GM12892 (cell line): Measurements from ENCODE around the gene NDUFC2.
"Not testable (repeated sequence)": the region's sequence is repeated elsewhere in the genome, so short reads cannot be mapped to it uniquely, and the experiment has no call there.

Experiments
- POLR2A ChIP-seq: IDR thresholded peaks from 2 replicates; pipeline ENCODE4 v1.6.1; 2011; ENCODE audit warnings: low read depth, low read length, control low read depth
- POLR2AphosphoS5 ChIP-seq: IDR thresholded peaks from 2 replicates; pipeline ENCODE4 v1.6.1; 2011; ENCODE audit warnings: low read depth, low read length, control low read depth

- not testable (repeated sequence) for TF ChIP-seq POLR2A, POLR2AphosphoS5
Observed at GRCh38 chr11:78059749-78060328, 19.8 kb downstream of the NDUFC2 start.
